ENCODE results near the gene AMIGO1.

Gene AMIGO1

GRCh38 chr1:109513110-109513710 lies 3.7 kb upstream of the AMIGO1 start:
- TF ChIP-seq GABPA (IDR thresholded peaks at IDR 0.05; ENCODE audit: low read depth) (no peak), SPI1 (IDR thresholded peaks at IDR 0.05; ENCODE audit: borderline replicate concordance, low read depth) (no peak), CTCF (IDR thresholded peaks at IDR 0.05; ENCODE audit: insufficient read depth, low read length) (no peak), REST (IDR thresholded peaks at IDR 0.05; ENCODE audit: insufficient replicate concordance, low read depth) (no peak), POLR2AphosphoS5 (IDR thresholded peaks at IDR 0.05; ENCODE audit: low read depth) (no peak)
- no peak for DNase-seq (ENCODE audit: low read depth in 1 of 2, low spot score in 1 of 2)
- Histone ChIP-seq H3K4me3 (replicated peaks; ENCODE audit: insufficient read depth, low read length) (no peak overlapping the region), H3K27ac (replicated peaks) (no peak overlapping the region), H3K27me3 (ENCODE audit: insufficient read depth, poor library complexity, severe bottlenecking) (no peaks in the 10 kb centered on the region)

- Histone ChIP-seq H3K27me3 (ENCODE audit: insufficient read depth, poor library complexity, severe bottlenecking) (no peaks in the 10 kb centered on the region), H3K27ac (replicated peaks) (no peak overlapping the region), H3K4me3 (replicated peaks; ENCODE audit: insufficient read depth, low read length) (peak overlapping the region; percentile 53)
- no peak for TF ChIP-seq GABPA (IDR thresholded peaks at IDR 0.05; ENCODE audit: low read depth)
- TF ChIP-seq CTCF (IDR thresholded peaks at IDR 0.05; ENCODE audit: insufficient read depth, low read length) = no peak
- TF ChIP-seq POLR2AphosphoS5 (IDR thresholded peaks at IDR 0.05; ENCODE audit: low read depth) = no peak
- TF ChIP-seq REST (IDR thresholded peaks at IDR 0.05; ENCODE audit: insufficient replicate concordance, low read depth) = no peak
- TF ChIP-seq SPI1 (IDR thresholded peaks at IDR 0.05; ENCODE audit: borderline replicate concordance, low read depth) = no peak
- DNase-seq (ENCODE audit: low read depth in 1 of 2, low spot score in 1 of 2) = no peak
These were observed 703 bp downstream of the AMIGO1 start for GRCh38 chr1:109508873-109509175.

GRCh38 chr1:109508001-109508872 lies 1.3 kb downstream of the AMIGO1 start:
- Histone ChIP-seq H3K4me3 (replicated peaks; ENCODE audit: insufficient read depth, low read length) (no peak overlapping the region), H3K27ac (replicated peaks) (no peak overlapping the region), H3K27me3 (ENCODE audit: insufficient read depth, poor library complexity, severe bottlenecking) (no peaks in the 10 kb centered on the region)
- DNase-seq (ENCODE audit: low read depth in 1 of 2, low spot score in 1 of 2) = no peak
- TF ChIP-seq POLR2AphosphoS5 (IDR thresholded peaks at IDR 0.05; ENCODE audit: low read depth) = no peak
- TF ChIP-seq REST (IDR thresholded peaks at IDR 0.05; ENCODE audit: insufficient replicate concordance, low read depth) = no peak
- TF ChIP-seq SPI1 (IDR thresholded peaks at IDR 0.05; ENCODE audit: borderline replicate concordance, low read depth) = no peak
- TF ChIP-seq GABPA (IDR thresholded peaks at IDR 0.05; ENCODE audit: low read depth) = no peak
- no peak for TF ChIP-seq CTCF (IDR thresholded peaks at IDR 0.05; ENCODE audit: insufficient read depth, low read length)

Measured in HL-60 (cell line).